ENCODE data around the gene DESI2. TPM values are rescaled to one million over a fixed set of nuclear protein-coding genes. Genes with fewer than 3 reads are reported as not detected.
A peak's percentile ranks its signal among the peaks of the same experiment; 100 is the strongest.

Gene DESI2
- total RNA-seq, 1 experiment from 2014 or later: 44.6 TPM

DNA sequence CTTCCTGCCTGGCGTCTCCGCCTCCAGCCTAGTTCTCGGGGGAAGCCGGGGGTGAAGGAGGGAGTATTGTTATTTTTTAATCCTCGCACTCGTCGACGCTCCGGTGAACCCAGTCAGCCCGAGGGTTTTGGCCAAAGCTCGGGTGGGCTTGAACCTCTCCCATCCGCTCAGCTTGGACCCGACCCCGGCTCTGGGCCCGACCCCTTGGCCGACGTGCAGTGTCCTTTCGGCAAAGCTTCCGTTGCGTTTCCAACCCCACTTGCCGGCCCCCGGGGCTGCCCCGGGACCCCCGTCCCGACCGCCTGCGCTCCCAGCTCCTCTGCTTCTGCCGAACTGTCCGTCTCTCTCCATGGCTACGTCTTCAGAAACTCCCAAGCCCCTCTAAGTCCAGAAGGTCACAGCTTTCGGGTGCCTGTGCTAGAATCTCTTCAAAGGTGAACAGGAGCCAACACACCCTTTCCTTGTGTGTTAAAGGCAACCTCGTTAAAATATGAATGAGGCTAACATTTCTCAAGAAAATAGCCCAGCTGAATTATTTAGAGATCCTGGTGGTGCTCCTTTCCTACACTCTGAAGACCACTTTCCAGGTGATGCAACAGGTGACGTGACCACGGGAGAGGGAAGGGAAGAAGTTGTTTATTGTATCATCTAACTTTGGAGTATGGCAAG is 647 bp downstream of the DESI2 start:
- Histone ChIP-seq H3K9me3 (ENCODE audit: control insufficient read depth in 1 of 2, insufficient read depth in 1 of 2, low read depth in 1 of 2, low read length in 2 of 2) (no peaks in the 10 kb centered on the region), H3K79me2 (ENCODE audit: insufficient read depth, low read length) (peaks cover 53% of the 10 kb centered on the region), H4K20me1 (ENCODE audit: insufficient read depth) (no peaks in the 10 kb centered on the region), H3K4me1 (ENCODE audit: control insufficient read depth in 1 of 2, insufficient read depth in 2 of 2, low read length in 2 of 2) (peaks cover 5 to 23% of the 10 kb centered on the region in 2 experiments; a peak in 3 of 4 replicates), H2AFZ (ENCODE audit: low read depth, low read length, poor library complexity, severe bottlenecking) (no peak overlapping the region), H3K9ac (ENCODE audit: low read length) (peak overlapping the region; percentile 89), H3K9me2 (ENCODE audit: insufficient read depth) (no peaks in the 10 kb centered on the region), H3K4me2 (ENCODE audit: low read length) (peak overlapping the region; percentile 91), H3K4me3 (replicated peaks in 1 of 2; ENCODE audit: low read depth in 1 of 2, low read length in 2 of 2) (peak overlapping the region; percentile 59 to 74), H3K27ac (ENCODE audit: low read depth, low read length) (peak overlapping the region; percentile 82), H3K27me3 (ENCODE audit: insufficient read depth, low read length) (no peaks in the 10 kb centered on the region), H3K36me3 (ENCODE audit: control insufficient read depth in 1 of 2, insufficient read depth in 2 of 2, low read length in 2 of 2) (peaks cover 0 to 9% of the 10 kb centered on the region in 2 experiments; a peak in 1 of 4 replicates)
- intact Hi-C loops (cut with micrococcal nuclease): loop anchor here (1.0 to 2.0 kb wide), 3 partner anchors 50 to 201 kb away; partner anchors contain the start of gene COX20
- DNase-seq (ENCODE audit: low read depth, low spot score) (no peak), ATAC-seq (no peak)
- TF ChIP-seq SP1 (IDR thresholded peaks at IDR 0.05; ENCODE audit: low read depth): no peak
- TF ChIP-seq ZFX (IDR thresholded peaks at IDR 0.05): peak; percentile 62
- TF ChIP-seq SRF (IDR thresholded peaks at IDR 0.05; ENCODE audit: low read depth): no peak
- no peak for TF ChIP-seq SIN3A (IDR thresholded peaks at IDR 0.05; ENCODE audit: low read depth)
- TF ChIP-seq TCF7L2 (IDR thresholded peaks at IDR 0.05; ENCODE audit: borderline replicate concordance, extremely low read depth, insufficient read depth, insufficient read length): no peak
- CTCF ChIA-PET: no interaction called here
- no TSS peak for BruUV-seq (replicated peaks)
- RAD21 ChIA-PET (ENCODE audit: low non-redundant PET in 1 of 2, low total read pairs in 2 of 2, uncharacterized antibody in 2 of 2, unreplicated experiment in 2 of 2): no interaction called here
- POLR2A ChIA-PET: interaction anchor here (0.7 kb wide), 1 partner anchor 12 kb away, joined by 3 read pairs; no protein-coding TSS in a partner anchor

DNA sequence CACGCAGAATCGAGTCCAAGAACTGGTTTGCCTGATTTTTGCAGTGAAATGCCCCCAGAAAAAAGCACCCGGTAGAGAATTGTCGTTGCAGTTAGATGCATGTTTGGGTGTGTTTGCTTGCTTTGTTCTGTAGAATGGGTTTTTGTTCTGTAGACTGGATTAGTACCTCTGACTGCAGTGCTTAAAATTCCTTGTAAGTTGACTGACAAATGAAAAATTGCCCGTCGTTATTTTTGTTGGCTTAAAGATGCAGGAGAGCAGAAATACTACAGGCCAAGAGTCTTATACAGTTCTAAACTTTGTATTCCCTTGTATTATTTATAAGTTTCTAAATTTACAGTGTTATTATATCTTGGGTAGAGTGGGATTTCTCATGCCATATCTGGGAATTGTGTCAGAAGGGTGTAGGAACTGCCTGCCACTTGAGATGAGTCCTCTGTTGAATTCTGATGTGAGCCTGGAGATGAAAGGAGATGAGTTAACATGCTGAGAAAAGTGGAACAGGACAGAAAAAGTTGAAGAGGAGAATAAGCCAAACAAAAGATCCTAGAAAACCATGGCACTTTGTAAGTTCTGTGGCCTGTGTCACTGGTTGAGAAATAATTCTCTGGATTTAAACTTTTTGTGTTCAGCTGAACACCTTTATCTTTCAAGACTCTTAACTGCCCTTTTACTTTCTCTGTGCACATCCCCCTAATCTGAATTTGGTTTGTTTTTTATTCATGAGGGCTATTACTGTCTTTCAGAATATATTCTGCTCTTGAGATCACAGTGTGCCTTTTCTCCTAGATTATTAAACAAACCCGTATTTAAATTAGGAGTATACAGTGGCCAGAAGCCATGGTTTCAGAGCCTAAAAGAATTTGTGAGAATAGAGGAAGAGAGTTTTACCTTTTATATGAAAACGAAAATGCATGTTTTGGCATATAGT is 1.4 kb downstream of the DESI2 start:
- H3K4me1 ChIP-seq (ENCODE audit: control insufficient read depth in 1 of 2, insufficient read depth in 2 of 2, low read length in 2 of 2): peaks cover 5 to 23% of the 10 kb centered on the region in 2 experiments; a peak in 3 of 4 replicates
- TSS peak; percentile 44 for BruUV-seq (replicated peaks)
- H3K4me2 ChIP-seq (ENCODE audit: low read length): peak overlapping the region; percentile 91
- intact Hi-C loops (cut with micrococcal nuclease): no loop called here
- no peaks in the 10 kb centered on the region for H4K20me1 ChIP-seq (ENCODE audit: insufficient read depth)
- H3K79me2 ChIP-seq (ENCODE audit: insufficient read depth, low read length): peaks cover 60% of the 10 kb centered on the region
- H3K9me2 ChIP-seq (ENCODE audit: insufficient read depth): no peaks in the 10 kb centered on the region
- no peak overlapping the region for H3K27ac ChIP-seq (ENCODE audit: low read depth, low read length)
- DNase-seq (ENCODE audit: low read depth, low spot score) (no peak), ATAC-seq (no peak)
- H3K4me3 ChIP-seq (replicated peaks in 1 of 2; ENCODE audit: low read depth in 1 of 2, low read length in 2 of 2): peak overlapping the region; percentile 59 to 74
- no peak for TF ChIP-seq POLR2A (IDR thresholded peaks at IDR 0.05; ENCODE audit: borderline replicate concordance, extremely low read depth, insufficient read depth, insufficient read length)
- no peak for TF ChIP-seq SRF (IDR thresholded peaks at IDR 0.05; ENCODE audit: low read depth)
- TF ChIP-seq TCF7L2 (IDR thresholded peaks at IDR 0.05; ENCODE audit: borderline replicate concordance, extremely low read depth, insufficient read depth, insufficient read length): no peak
- POLR2A ChIA-PET: no interaction called here
- CTCF ChIA-PET: no interaction called here
- no peak overlapping the region for H2AFZ ChIP-seq (ENCODE audit: low read depth, low read length, poor library complexity, severe bottlenecking)
- RAD21 ChIA-PET (ENCODE audit: low non-redundant PET in 1 of 2, low total read pairs in 2 of 2, uncharacterized antibody in 2 of 2, unreplicated experiment in 2 of 2): no interaction called here
- no peaks in the 10 kb centered on the region for H3K27me3 ChIP-seq (ENCODE audit: insufficient read depth, low read length)
- H3K9ac ChIP-seq (ENCODE audit: low read length): peak overlapping the region; percentile 89
- H3K36me3 ChIP-seq (ENCODE audit: control insufficient read depth in 1 of 2, insufficient read depth in 2 of 2, low read length in 2 of 2): peaks cover 0 to 9% of the 10 kb centered on the region in 2 experiments; a peak in 1 of 4 replicates
- no peaks in the 10 kb centered on the region for H3K9me3 ChIP-seq (ENCODE audit: control insufficient read depth in 1 of 2, insufficient read depth in 1 of 2, low read depth in 1 of 2, low read length in 2 of 2)

Measured in HCT116 (cell line).